NB4 (cell line): Measurements from ENCODE around the gene AHRR.

Experiments used
- CTCF ChIP-seq: IDR thresholded peaks from one replicate; pipeline ENCODE4 v1.5.1; 2012; ENCODE audit warnings: low read depth, low read length
- MAX ChIP-seq: IDR thresholded peaks from 2 replicates; pipeline ENCODE4 v1.6.1; 2011; ENCODE audit warnings: low read depth, low read length
- POLR2A ChIP-seq: IDR thresholded peaks from 2 replicates; pipeline ENCODE4 v1.6.1; 2011; ENCODE audit warnings: mild to moderate bottlenecking; ENCODE audit not compliant: insufficient read length; ENCODE audit errors: extremely low read depth

GRCh38 chr5:460273-460625 lies 138.7 kb downstream of the AHRR start:
- no peak for TF ChIP-seq CTCF
- TF ChIP-seq MAX, result no peak
- TF ChIP-seq POLR2A, result no peak
